ENCODE data around the gene TULP4. TPM values are rescaled to one million over a fixed set of nuclear protein-coding genes. Genes with fewer than 3 reads are reported as not detected.

Gene TULP4
- total RNA-seq, 4 donors from 2014 or later = 76.7 to 118 (median 95.7) TPM

- ATAC-seq (ENCODE audit: low FRiP score) = no peak
- no peak for DNase-seq (ENCODE audit: low spot score)
- no peak for TF ChIP-seq CTCF (IDR thresholded peaks at IDR 0.05)
Observed at GRCh38 chr6:158419339-158419909, 107.2 kb downstream of the TULP4 start.

- DNase-seq (ENCODE audit: low spot score) (no peak), ATAC-seq (ENCODE audit: low FRiP score) (no peak)
- TF ChIP-seq CTCF (IDR thresholded peaks at IDR 0.05) = no peak
Observed at GRCh38 chr6:158421381-158421780, 109.1 kb downstream of the TULP4 start.

GRCh38 chr6:158422629-158423238, 110.5 kb downstream of the TULP4 start:
- ATAC-seq (ENCODE audit: low FRiP score) = no peak
- no peak for TF ChIP-seq CTCF (IDR thresholded peaks at IDR 0.05)
- DNase-seq (ENCODE audit: low spot score) = no peak

GRCh38 chr6:158431036-158431435, 118.8 kb downstream of the TULP4 start:
- no peak for DNase-seq (ENCODE audit: low spot score)
- ATAC-seq (ENCODE audit: low FRiP score) = no peak
- TF ChIP-seq CTCF (IDR thresholded peaks at IDR 0.05) = no peak

GRCh38 chr6:158431560-158431959, 119.3 kb downstream of the TULP4 start:
- TF ChIP-seq CTCF (IDR thresholded peaks at IDR 0.05) = no peak
- no peak for DNase-seq (ENCODE audit: low spot score)
- no peak for ATAC-seq (ENCODE audit: low FRiP score)

GRCh38 chr6:158437571-158437970, 125.3 kb downstream of the TULP4 start:
- TF ChIP-seq CTCF (IDR thresholded peaks at IDR 0.05) = no peak
- no peak for DNase-seq (ENCODE audit: low spot score)
- ATAC-seq (ENCODE audit: low FRiP score) = no peak

GRCh38 chr6:158438226-158438625, 126.0 kb downstream of the TULP4 start:
- DNase-seq (ENCODE audit: low spot score) (no peak), ATAC-seq (ENCODE audit: low FRiP score) (no peak)
- TF ChIP-seq CTCF (IDR thresholded peaks at IDR 0.05) = no peak

Data from omental fat pad (tissue), 4 donors.